HG03354 (cell line): Measurements from ENCODE around the gene NRDE2.

Source experiments
- ATAC-seq: cut with Tn5 transposase; IDR thresholded peaks from one replicate; pipeline ENCODE4 v1.9.1; 2021; ENCODE audit warnings: mild to moderate bottlenecking; ENCODE audit not compliant: unreplicated experiment, poor library complexity, severe bottlenecking

Gene NRDE2

DNA sequence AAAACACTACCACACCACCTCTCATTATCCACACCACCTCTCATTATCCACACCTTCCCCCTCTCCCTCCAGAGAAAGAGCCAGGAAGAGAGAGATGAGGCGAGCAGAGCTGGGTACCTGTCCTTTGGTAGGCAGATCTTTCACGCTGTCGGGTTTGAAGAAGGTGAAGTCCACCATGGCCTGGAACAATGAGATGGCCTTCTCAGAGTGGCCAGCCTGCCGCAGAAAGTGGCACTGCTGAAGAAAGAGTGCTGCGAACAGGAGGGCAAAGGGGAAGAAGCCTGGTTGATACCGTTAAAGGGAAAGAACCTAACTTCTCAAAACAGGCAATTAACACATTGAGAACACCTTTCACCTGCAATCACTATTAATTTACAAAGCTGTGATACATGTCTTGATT lies 30.6 kb downstream of the NRDE2 start:
- no peak for ATAC-seq

DNA sequence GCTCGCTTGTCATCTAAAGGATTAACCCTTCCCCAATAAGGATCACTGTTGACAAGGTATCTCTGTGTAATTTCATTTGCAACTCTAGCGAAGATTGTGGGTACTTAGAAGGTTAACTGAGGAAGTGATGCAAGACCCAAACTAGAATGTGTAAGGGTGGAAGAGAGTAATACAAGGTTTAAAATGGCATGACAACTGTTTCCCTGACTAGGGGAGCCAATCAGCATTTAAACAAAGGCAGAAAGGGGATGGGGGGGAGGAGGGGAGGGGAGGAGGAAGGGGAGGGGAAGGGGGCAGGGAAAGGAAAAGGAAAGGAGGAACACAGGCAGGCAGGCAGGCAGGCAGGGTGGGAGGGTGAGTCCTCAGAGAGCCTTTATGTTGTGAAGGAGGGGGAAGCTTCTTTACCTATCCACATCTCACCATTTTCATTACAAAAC lies 31.1 kb downstream of the NRDE2 start:
- ATAC-seq, result no peak

DNA sequence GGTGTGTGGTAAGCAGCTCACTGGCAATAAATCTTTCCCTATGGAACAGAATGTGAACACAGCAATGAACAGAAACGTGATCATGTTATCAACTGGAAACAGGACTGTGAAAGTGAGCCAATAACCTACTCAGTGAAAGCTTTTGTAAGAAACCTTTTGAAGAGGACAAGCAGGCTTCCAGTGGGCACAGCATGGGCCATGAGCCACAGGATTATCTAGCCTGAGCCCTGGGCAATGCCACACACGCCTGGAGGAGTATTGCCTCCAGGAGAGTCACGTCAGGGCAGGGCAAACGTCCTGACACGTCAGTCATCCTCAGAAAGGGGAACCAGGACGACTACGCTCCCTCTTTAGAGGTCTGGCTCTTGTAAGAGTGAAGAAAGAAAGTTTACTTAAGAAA lies 32.3 kb downstream of the NRDE2 start:
- no peak for ATAC-seq

DNA sequence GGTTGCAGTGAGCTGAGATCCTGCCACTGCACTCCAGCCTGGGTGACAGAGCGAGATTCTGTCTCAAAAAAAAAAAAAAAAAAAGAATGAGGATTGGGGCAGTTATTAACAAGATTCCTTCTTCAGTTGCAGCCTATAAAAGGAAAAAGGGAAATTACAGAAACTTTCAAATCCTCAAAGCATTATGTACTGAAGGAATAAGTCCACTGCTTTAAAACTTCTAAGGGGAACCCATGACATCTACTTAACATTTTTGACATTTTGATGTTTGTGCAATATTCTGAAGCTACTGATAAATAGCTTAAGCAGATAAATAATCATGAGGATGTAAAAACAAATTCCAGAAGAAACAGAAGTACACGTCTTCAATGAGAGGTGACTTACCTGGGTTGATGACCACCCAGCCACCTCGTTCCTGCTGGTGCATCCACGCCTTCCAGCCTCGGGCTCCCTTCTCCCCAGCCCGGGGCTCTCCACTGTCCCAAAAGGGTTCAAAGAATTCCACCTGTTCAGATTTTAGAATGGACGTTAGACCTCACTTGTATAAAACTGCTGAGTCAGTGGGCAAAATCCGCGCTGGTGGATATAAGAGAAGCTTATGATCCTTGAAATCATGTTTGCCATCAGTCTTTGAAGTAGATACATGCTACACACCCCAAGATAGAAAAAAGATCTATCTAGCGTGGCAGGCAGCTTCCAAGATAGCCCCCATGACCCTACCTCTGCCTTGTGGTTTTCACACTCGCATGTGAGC lies 33.7 kb downstream of the NRDE2 start:
- ATAC-seq, result no peak

DNA sequence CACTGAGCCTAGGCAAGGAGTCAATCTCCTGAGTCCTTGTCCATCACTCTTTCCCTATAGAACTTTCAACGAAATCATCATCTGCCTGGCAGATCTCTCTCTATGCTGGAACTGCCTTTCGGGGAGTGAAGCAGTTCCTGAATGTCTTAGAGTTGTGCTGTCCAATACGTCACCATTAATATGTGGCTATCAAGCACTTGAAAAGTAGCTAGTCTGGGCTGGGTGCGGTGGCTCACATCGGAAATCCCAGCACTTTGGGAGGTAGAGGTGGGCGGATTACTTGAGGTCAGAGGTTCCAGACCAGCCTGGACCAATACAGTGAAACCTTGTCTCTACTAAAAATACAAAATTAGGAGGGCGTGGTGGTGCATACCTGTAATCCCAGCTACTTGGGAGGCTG lies 35.1 kb downstream of the NRDE2 start:
- no peak for ATAC-seq

DNA sequence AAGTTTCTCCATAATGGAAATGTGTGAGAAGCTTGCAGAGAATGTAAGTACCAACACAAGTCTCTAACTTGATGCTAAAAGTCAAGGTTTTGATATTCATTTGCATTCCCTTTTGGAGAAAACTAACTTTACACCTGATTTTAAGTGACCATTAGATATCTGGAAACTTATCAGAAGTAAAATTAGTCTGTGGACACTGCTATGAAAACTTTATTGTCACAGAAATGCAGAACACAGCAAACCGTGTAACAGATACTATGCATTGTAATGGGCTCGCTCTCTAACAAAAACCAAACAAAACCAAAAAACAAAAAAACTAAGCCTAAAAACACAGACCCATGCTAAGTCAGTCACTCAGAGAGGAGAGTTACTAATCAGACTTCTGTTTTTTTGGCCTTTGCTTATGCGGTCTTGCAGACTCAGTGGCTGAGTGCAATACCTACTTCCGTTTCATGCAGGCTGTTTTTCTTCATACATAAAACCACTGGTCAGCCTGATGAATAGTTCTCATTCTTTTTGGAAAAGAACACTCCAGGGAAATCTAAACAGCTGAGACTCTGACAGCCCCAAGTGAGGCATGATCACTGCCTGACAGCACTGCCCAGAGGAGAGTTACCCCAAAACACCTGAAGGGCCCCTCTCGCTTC lies 35.7 kb downstream of the NRDE2 start:
- ATAC-seq, result no peak

DNA sequence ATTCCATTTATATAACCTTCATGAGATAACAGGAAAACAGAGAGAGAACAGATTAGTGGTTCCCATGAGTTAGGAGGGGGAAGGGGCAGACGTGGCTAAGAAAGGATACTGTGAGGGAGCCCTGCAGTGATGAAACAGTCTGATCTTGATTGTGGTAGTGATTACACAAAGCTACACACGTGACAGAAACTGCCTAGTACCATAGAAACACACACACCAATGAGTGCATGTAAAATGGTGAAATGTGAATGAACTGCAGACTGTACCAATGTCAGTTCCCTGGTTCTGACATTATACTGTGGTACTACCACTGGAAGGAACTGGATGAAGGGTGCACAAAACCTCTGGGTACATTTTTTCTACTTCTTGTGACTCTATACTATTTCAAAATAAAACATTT lies 36.9 kb downstream of the NRDE2 start:
- no peak for ATAC-seq

DNA sequence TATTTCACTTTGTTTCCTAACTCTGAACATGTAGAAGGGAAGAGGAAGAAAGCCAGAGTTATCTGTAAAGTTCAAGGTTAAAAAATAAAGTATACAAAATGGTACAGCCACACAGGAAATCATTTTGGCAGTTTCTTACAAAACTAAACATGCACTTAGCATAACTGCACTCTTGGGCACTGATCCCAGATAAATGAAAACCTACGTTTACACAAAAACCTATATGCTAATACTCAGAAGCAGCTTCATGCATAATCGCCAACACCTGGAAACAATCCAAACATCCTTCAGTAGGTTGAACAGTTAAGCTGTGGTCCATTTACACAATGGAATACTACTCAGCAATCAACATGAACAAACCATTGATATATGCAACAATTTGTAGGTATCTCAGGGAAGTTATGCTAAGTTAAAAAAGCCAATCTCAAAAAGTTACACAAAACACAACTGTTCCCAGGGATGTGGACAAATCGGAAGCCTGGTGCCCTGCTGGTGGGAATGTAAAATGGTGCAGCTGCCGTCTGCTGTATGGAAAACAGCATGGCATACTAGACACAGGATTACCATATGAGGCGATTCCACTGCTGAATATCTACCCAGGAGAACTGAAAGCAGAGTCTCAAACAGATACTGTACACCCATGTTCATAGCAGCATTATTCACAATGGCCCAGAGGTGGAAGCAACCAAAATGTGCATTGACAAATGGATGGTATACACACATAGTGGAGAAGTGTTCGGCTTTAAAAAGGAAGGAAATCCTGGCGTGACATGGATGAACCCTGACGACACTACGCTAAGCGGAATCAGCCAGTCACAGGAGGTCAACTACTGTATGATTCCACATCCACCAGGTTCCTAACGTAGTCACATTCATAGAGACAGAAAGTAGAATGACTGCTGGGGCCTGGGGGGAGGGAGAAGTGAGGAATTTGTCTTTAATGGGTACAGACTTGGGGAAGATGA lies 37.7 kb downstream of the NRDE2 start:
- no peak for ATAC-seq

DNA sequence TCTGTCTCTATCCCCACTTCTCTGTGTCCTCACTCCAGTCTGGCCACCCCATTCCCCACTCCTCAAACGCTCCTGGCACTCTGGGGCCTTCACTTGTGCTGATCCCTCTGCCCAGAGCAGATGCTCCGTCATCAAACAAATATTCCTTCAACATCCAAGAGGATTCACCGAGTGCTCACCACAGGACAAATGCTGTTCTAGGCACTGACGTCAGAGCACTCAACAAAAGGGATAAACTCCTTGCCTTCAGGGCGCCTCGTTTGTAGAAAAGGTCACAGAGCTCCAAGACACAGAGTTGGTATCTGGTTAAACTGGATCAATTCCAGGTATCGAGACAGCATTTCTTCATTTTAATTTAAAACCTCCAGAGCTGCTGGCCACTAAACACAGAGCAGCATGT lies 40.0 kb downstream of the NRDE2 start:
- ATAC-seq, result no peak

DNA sequence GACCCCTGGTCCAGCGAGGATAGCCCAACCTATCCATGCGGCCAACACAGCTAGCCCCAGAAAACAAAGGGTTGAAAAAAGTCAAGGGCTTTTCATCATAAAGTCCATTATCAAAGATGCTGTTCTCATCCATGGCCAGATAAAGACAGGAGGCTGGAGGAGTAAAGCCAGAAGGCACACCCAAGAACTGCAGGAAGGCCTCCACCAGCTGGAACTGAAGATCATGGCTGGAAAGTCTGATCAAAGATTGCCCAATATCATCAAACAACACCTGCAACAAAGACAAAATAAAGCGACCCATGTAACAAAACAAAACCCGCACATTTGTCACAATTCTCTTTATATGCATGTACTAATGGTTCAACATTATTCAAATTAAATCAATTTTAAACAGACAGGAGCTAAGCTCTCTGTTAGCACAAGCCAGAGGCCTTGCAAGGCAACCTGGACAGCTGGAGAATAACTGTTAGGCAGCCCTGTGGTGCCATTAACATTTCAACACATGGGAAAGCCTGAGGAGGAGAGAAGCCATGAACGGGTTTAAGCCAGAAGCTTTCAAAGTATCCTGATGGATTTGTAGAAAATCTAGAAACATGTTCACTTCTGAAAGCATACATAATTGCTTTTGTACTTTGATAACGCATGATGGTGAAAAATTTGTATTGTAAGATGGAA lies 41.3 kb downstream of the NRDE2 start:
- no peak for ATAC-seq

DNA sequence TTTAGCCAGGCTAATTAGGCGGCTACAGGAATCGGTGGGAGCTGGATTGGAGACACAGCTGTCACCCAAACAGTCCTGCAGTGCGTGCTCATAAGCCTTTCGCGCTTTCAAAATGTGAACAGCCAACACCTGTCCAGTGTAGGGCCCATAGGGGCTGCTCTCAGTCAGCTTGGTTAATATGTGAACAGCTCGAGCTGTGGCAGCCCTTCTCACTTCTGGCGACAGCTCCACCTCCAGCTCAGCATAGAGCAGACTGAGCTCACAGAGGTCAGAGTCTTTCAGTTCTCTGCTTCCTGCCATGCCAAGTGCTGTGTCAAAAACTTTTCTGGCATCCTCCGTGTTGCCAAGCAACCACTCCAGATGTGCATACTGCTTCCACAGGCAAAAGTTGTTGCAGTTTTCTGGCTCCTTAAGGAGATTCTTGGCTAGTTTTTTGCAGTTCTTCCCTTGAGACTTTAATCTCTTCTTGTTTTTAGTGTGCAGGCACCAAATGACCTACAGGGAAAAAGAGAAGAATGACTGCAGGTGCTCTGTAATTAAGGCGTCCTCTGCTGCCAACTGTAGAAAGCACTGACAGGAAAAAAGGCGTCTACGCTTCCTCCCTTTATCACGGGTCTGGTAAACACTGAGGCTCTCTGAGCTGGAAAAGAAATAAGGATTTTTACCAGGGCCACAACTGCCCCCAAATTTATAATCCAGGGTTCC lies 42.9 kb downstream of the NRDE2 start:
- ATAC-seq, result peak; percentile 98

DNA sequence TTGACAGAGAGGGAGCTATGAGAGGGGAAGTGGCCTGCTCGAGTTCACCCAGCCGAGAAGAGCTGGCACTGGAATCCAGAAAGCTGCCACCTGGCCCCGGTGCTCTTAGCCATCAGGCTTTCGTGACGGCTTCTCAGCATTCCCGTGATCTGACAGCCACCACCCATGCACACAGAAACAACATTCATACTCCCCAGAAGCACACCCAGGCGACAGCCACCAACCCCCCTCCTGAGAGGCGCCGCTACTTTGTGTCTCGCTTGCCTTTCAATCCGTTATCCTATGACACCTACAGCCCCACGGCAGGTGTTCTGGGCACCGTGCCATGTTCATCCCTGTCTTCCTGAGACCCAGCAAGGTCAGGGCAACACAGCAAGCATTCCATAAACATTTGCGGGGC lies 44.0 kb downstream of the NRDE2 start:
- no peak for ATAC-seq

DNA sequence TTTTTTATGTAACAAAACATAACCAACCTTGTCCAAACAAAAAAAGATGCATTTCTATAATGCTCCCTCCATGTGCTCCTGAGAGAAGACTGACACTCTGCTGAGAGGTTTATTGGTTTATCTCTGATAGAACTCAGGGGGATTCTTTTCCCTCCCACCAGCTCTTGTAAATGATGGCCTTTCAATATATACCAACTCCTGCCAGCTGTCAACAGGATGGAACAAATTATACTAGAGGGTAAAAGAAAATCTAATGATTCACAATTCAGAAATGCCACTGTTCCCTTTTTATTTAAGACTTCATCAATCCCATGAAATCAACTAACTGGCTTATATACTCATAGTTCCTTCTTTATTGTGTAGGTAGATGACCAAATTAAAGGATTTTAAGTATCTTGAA lies 50.0 kb downstream of the NRDE2 start:
- ATAC-seq, result no peak

DNA sequence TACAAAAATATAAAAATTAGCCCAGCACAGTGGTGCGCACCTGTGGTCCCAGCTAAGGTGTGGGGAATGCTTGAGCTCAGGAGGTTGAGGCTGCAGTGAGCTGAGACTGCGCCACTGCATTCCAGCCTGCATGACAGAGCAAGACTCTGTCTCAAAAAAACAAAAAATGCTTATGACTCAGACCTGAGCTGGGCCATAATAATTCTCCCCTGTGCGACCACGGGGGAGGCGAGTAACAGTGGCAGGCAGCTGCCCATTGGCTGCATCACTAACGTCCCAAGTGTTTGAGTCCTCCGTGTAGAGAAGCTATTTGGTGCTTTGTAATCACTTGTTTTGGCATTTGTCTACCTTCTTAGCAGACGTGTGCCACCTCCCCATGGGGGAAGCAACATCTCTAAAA lies 50.5 kb downstream of the NRDE2 start:
- no peak for ATAC-seq

DNA sequence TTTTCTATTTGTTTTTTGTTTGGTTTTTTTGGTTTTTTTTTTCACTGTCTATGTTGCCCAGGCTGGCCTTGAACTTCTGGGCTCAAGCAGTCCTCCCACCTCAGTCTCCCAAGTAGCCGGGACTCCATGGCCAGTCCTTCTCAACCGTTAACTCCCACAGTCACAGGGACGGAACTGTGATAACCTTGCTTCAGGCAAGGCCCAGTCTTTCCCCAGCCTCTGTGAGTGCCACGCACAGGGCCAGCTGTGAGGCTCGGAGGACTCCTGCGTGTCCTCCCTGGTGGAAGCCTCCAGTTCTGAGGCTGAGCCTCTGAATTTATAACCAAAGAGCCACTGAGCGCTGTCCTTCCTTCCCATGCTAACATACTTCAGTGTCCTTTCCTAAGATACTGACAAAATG lies 51.6 kb downstream of the NRDE2 start:
- no peak for ATAC-seq

DNA sequence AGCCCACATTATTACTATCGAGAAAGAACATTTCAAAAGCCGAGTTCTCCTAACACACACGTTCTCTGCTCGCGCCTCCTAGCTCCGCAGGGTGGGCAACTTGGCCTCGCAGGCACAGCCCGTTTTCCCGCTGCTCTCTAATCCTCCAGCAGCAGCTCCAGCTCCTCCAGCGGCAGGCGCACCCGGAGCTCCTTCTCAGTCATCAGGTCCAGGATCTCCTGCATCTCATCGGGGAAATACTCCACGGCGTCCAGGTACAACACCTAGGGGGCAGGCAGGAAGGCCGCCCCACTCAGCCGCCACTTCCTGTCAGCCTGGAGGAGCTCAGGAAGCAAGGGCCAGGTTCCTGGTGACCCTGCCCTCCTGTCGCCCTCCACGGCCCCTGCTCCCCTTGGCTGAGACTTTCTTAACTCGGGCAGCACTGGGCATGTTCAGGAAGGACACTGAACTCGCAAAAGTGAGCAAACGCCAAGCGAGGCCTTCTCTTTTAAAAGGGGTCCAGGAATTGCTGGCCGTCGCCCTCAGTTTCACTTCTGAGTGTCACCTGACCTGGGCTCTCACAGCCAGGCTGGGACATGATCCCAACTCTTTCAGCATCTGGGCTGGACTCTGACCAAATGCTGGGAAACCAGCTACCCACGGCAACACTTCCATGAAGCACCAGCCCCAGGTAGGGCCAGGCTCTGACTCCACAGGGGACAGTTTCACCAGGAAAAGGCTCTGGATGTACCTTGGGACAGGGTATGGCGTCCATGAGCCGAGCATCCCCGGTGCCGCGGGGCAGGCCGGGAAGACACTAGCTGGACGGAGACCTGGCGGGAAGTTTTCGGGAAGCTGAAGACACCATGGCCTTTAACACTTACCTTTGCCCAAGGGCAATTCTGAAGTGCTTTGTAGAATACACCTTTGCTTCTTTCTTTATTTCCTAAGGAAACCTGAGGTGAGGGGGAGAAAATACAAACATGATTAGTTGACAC lies 53.3 kb downstream of the NRDE2 start:
- no peak for ATAC-seq

DNA sequence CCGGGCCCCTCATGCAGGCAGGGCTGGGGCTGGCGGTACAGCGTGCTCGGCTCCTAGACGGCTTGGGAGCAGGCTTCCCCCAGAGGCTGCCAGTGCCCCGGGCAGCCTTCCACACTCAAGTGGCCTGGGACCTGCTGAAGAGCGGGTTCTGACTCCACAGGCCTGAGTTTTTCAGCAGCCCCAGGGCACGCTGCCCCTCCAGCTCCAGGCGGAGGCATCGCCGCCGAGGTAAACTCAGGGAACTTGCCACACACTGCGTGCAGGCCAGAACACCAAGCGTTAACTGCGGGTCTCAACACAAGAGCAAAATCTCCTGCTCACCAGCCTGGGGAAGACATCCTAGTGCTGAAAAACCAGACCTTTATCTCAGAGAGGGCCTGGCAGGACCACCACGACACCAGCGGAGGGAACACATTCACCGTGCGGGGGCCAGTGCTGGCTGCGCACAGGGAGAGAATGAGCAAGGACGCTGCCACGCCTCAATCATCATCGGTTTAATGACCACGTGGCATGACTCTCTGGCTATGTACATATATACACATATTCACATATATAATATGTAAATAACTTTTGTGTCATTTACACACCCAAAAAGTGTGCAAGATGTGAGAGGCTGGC lies 54.1 kb downstream of the NRDE2 start:
- no peak for ATAC-seq
